ENCODE data around the gene BABAM1.

- TF ChIP-seq POLR2AphosphoS5 (IDR thresholded peaks at IDR 0.05; ENCODE audit: borderline replicate concordance, low read depth, low read length) (peak; percentile 20; the same call in 1 of the 2 replicates), EZH2 (IDR thresholded peaks at IDR 0.05) (no peak), FOXP2 (optimal IDR thresholded peaks at IDR 0.05; ENCODE audit: control extremely low read depth, extremely low read length, insufficient read depth) (no peak)
These were observed 15.4 kb downstream of the BABAM1 start for GRCh38 chr19:17282488-17283125.
